OCI-LY7 (cell line): Measurements from ENCODE around the gene EI24.

Source experiments
- EZH2phosphoT487 ChIP-seq: fragments of 200-600 bp; sonication (generic); IDR thresholded peaks from 2 replicates; pipeline ENCODE4 v1.6.1; 2018; ENCODE audit warnings: low read depth, borderline replicate concordance, mild to moderate bottlenecking, mixed run types, antibody characterized with exemption, low read length, moderate library complexity, mixed read lengths
- TF ChIP-seq, protein P1 (sequence below): fragments of 200-600 bp; sonication (generic); conservative IDR thresholded peaks from 2 replicates; pipeline ENCODE4 v1.5.1; 2014; ENCODE audit warnings: mild to moderate bottlenecking, antibody characterized with exemption, low read length, moderate library complexity, mixed read lengths

DNA sequence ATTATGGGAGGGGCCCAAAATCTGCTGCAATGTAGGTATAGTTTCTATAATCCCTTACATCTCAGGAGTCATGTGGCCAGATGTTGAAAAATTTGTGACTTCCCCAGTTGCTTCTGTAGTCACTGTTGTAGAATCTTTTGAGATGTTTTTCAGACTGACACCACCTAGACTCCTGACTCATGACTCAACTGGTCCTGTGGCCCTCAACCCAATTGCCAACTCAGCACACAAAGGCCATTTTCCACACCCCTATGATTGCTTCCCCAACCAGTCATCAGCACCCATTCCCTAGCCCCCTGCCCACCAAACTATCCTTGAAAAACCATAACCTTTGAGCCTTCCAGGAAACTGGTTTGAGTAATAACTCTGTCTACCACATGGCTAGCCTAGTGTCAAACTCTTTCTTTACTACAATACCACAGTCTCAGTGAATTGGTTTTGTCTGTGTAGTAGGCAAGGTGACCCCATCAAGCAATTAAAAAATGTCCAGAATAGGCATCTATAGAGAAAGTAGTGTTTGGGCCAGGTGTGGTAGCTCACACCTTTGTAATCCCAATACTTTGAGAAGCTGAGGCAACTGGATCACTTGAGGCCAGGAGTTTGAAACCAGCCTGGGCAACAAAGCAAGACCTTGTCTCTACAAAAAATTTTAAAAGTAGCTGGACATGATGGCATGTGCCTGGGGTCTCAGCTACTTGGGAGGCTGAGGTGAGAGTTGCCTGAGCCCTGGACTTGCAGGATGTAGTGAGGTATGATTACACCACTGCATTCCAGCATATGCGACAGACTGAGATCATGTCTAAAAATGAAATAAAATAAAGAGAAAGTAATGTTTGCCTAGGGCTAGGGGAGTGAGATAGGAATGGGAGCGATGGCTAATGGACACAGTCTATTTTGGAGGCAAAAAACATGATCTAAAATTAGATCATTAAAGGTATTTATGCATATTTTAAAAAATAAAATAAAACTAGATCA is 49.1 kb upstream of the EI24 start:
- TF ChIP-seq, protein P1, sequence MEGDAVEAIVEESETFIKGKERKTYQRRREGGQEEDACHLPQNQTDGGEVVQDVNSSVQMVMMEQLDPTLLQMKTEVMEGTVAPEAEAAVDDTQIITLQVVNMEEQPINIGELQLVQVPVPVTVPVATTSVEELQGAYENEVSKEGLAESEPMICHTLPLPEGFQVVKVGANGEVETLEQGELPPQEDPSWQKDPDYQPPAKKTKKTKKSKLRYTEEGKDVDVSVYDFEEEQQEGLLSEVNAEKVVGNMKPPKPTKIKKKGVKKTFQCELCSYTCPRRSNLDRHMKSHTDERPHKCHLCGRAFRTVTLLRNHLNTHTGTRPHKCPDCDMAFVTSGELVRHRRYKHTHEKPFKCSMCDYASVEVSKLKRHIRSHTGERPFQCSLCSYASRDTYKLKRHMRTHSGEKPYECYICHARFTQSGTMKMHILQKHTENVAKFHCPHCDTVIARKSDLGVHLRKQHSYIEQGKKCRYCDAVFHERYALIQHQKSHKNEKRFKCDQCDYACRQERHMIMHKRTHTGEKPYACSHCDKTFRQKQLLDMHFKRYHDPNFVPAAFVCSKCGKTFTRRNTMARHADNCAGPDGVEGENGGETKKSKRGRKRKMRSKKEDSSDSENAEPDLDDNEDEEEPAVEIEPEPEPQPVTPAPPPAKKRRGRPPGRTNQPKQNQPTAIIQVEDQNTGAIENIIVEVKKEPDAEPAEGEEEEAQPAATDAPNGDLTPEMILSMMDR, result no peak
- TF ChIP-seq EZH2phosphoT487, result no peak
